ENCODE data around the gene RPS18.

- no peak for TF ChIP-seq EP300 (IDR thresholded peaks at IDR 0.05; ENCODE audit: low read depth)
- no peak for TF ChIP-seq CTCF (IDR thresholded peaks at IDR 0.05)
- no peak for TF ChIP-seq POLR2A (IDR thresholded peaks at IDR 0.05)
- TF ChIP-seq POLR2AphosphoS5 (IDR thresholded peaks at IDR 0.05) = no peak
Observed at GRCh38 chr6:33272275-33273128, 627 bp downstream of the RPS18 start.
